HG03066 (cell line): Measurements from ENCODE around the gene GIPC2.
"Not testable (repeated sequence)": the region's sequence is repeated elsewhere in the genome, so short reads cannot be mapped to it uniquely, and the experiment has no call there.

Experiments used
- ATAC-seq: cut with Tn5 transposase; IDR thresholded peaks from one replicate; pipeline ENCODE4 v1.9.1; 2021; ENCODE audit warnings: low read depth; ENCODE audit not compliant: unreplicated experiment

The GIPC2 gene

GRCh38 chr1:78091215-78091813 is 45.5 kb downstream of the GIPC2 start:
- no peak for ATAC-seq

GRCh38 chr1:78091886-78092285 is 46.1 kb downstream of the GIPC2 start:
- ATAC-seq = no peak

- ATAC-seq = no peak
Measured at GRCh38 chr1:78092643-78093042, 46.9 kb downstream of the GIPC2 start.

GRCh38 chr1:78093560-78093959 is 47.8 kb downstream of the GIPC2 start:
- no peak for ATAC-seq

GRCh38 chr1:78094639-78095038 is 48.9 kb downstream of the GIPC2 start:
- no peak for ATAC-seq

GRCh38 chr1:78095593-78095992 is 49.8 kb downstream of the GIPC2 start:
- ATAC-seq = no peak

GRCh38 chr1:78096017-78096416 is 50.3 kb downstream of the GIPC2 start:
- ATAC-seq = no peak

- no peak for ATAC-seq
Measured at GRCh38 chr1:78096976-78097375, 51.2 kb downstream of the GIPC2 start.

GRCh38 chr1:78101051-78101450 is 55.3 kb downstream of the GIPC2 start:
- ATAC-seq = no peak

GRCh38 chr1:78101514-78101913 is 55.7 kb downstream of the GIPC2 start:
- no peak for ATAC-seq

GRCh38 chr1:78102082-78102481 is 56.3 kb downstream of the GIPC2 start:
- ATAC-seq = no peak

GRCh38 chr1:78102916-78103315 is 57.1 kb downstream of the GIPC2 start:
- no peak for ATAC-seq

- no peak for ATAC-seq
Measured at GRCh38 chr1:78104322-78104721, 58.6 kb downstream of the GIPC2 start.

GRCh38 chr1:78109659-78110058 is 63.9 kb downstream of the GIPC2 start:
- not testable (repeated sequence) for ATAC-seq

GRCh38 chr1:78113156-78113916 is 67.6 kb downstream of the GIPC2 start:
- no peak for ATAC-seq

- ATAC-seq = peak; percentile 98
Measured at GRCh38 chr1:78114034-78114956, 68.5 kb downstream of the GIPC2 start.

- ATAC-seq = not testable (repeated sequence)
Measured at GRCh38 chr1:78120485-78120884, 74.7 kb downstream of the GIPC2 start.

GRCh38 chr1:78121710-78122109 is 75.9 kb downstream of the GIPC2 start:
- no peak for ATAC-seq

GRCh38 chr1:78122389-78122788 is 76.6 kb downstream of the GIPC2 start:
- no peak for ATAC-seq

GRCh38 chr1:78126506-78126905 is 80.7 kb downstream of the GIPC2 start:
- no peak for ATAC-seq
